CD4-positive, alpha-beta T cell treated with Interleukin-6 for 4 hours (primary cell): ENCODE results near the gene TJP1.

Experiments used
- DNase-seq: peaks from one replicate; pipeline ENCODE4 v3.0.0-alpha.2; 2020; ENCODE audit warnings: mixed read lengths

The TJP1 gene

GRCh38 chr15:29822100-29822683 lies at the start of gene TJP1:
Gene TJP1 (minus strand): TSS chr15:29822468. CDS start chr15:29822028, 440 bp downstream.
- DNase-seq, result no peak

GRCh38 chr15:29871401-29871800 lies 49.1 kb upstream of the TJP1 start:
- DNase-seq, result no peak

GRCh38 chr15:29870495-29871151 lies 48.4 kb upstream of the TJP1 start:
- no peak for DNase-seq

GRCh38 chr15:29867241-29868000 lies 45.2 kb upstream of the TJP1 start:
- DNase-seq, result no peak

- no peak for DNase-seq
These were observed 44.1 kb upstream of the TJP1 start for GRCh38 chr15:29866337-29866736.

GRCh38 chr15:29864501-29864900 lies 42.2 kb upstream of the TJP1 start:
- DNase-seq, result no peak

- DNase-seq, result no peak
These were observed 41.2 kb upstream of the TJP1 start for GRCh38 chr15:29863438-29863837.

GRCh38 chr15:29862271-29862670 lies 40.0 kb upstream of the TJP1 start:
- DNase-seq, result no peak

GRCh38 chr15:29860872-29861271 lies 38.6 kb upstream of the TJP1 start:
- no peak for DNase-seq

- DNase-seq, result no peak
These were observed 37.9 kb upstream of the TJP1 start for GRCh38 chr15:29859973-29860715.

GRCh38 chr15:29859293-29859692 lies 37.0 kb upstream of the TJP1 start:
- DNase-seq, result no peak

GRCh38 chr15:29857221-29857789 lies 35.0 kb upstream of the TJP1 start:
- no peak for DNase-seq

- DNase-seq, result no peak
These were observed 32.1 kb upstream of the TJP1 start for GRCh38 chr15:29854413-29854812.

- DNase-seq, result no peak
These were observed 31.1 kb upstream of the TJP1 start for GRCh38 chr15:29853211-29853987.

GRCh38 chr15:29852201-29852600 lies 29.9 kb upstream of the TJP1 start:
- DNase-seq, result no peak

GRCh38 chr15:29849716-29850115 lies 27.4 kb upstream of the TJP1 start:
- DNase-seq, result no peak

GRCh38 chr15:29849218-29849617 lies 26.9 kb upstream of the TJP1 start:
- DNase-seq, result no peak

GRCh38 chr15:29844290-29844903 lies 22.1 kb upstream of the TJP1 start:
- no peak for DNase-seq

- DNase-seq, result no peak
These were observed 20.0 kb upstream of the TJP1 start for GRCh38 chr15:29842290-29842689.

- no peak for DNase-seq
These were observed 18.7 kb upstream of the TJP1 start for GRCh38 chr15:29840926-29841325.

- DNase-seq, result no peak
These were observed 17.8 kb upstream of the TJP1 start for GRCh38 chr15:29840054-29840453.
